CD4-positive, alpha-beta T cell (primary cell): ENCODE results near the gene SLC26A5. TPM values are rescaled to one million over a fixed set of nuclear protein-coding genes. Genes with fewer than 3 reads are reported as not detected.

Experiments used
- ATAC-seq: fragments of 200-7000 bp; cut with Tn5 transposase; one replicate; pipeline ENCODE4 v1.10.0; 2022; ENCODE audit warnings: mild to moderate bottlenecking; ENCODE audit not compliant: poor library complexity
- CTCF ChIA-PET: fragments of 350-600 bp; sonication (Branson Sonifier 250); formaldehyde crosslinking; loops from one replicate; lab custom pipeline; 2021; ENCODE audit warnings: antibody characterized with exemption, inconsistent platforms; lab: Charles Lee
- POLR2A ChIA-PET: fragments of 350-600 bp; sonication (Branson Sonifier 250); formaldehyde crosslinking; loops from one replicate; lab custom pipeline; 2021; ENCODE audit warnings: antibody characterized with exemption, inconsistent platforms; lab: Charles Lee
- DNase-seq, 14 experiments: peaks; one replicate each; pipeline ENCODE4 v3.0.0-alpha.2; 2013 to 2020; ENCODE audit warnings: mixed read lengths in 2 of 14
- H3K27ac ChIP-seq, 2 donors: one replicate each; pipeline versions ENCODE4 v1.5.1 to v1.7.0; 2013; ENCODE audit warnings: low read length in 2 of 2, low read depth in 1 of 2, mild to moderate bottlenecking in 1 of 2
- H3K27me3 ChIP-seq, 2 experiments: 1 replicate in 1 of 2; 2 replicates in 1 of 2; pipeline versions ENCODE4 v1.6.1 to v1.7.0; 2013; ENCODE audit warnings: low read length in 2 of 2, control low read depth in 1 of 2, mild to moderate bottlenecking in 1 of 2, moderate library complexity in 1 of 2; ENCODE audit not compliant: insufficient read depth in 2 of 2, control insufficient read depth in 1 of 2
- H3K36me3 ChIP-seq: one replicate; pipeline ENCODE4 v1.6.1; 2013; ENCODE audit warnings: low read length, control low read depth; ENCODE audit not compliant: insufficient read depth
- H3K4me1 ChIP-seq: one replicate; pipeline ENCODE4 v1.6.1; 2013; ENCODE audit warnings: low read length, control low read depth; ENCODE audit not compliant: insufficient read depth
- H3K4me3 ChIP-seq: one replicate; pipeline ENCODE4 v1.5.1; 2013; ENCODE audit warnings: mild to moderate bottlenecking, low read length, moderate library complexity
- H3K9me3 ChIP-seq, 2 experiments: 1 replicate in 1 of 2; 2 replicates in 1 of 2; pipeline versions ENCODE4 v1.6.1 to v1.7.0; 2013; ENCODE audit warnings: low read length in 2 of 2, mild to moderate bottlenecking in 2 of 2, control low read depth in 1 of 2, moderate library complexity in 1 of 2; ENCODE audit not compliant: control insufficient read depth in 1 of 2, insufficient read depth in 1 of 2
- H3K27ac Mint-ChIP-seq: one replicate; pipeline ENCODE4 v1.8.0; 2020; ENCODE audit warnings: mixed read lengths
- H3K27me3 Mint-ChIP-seq: one replicate; pipeline ENCODE4 v1.8.0; 2021; ENCODE audit warnings: mixed read lengths
- H3K36me3 Mint-ChIP-seq: one replicate; pipeline ENCODE4 v1.8.0; 2021; ENCODE audit warnings: low read depth, mixed read lengths
- H3K4me1 Mint-ChIP-seq: one replicate; pipeline ENCODE4 v1.8.0; 2021; ENCODE audit warnings: low read depth, mixed read lengths
- H3K4me3 Mint-ChIP-seq: one replicate; pipeline ENCODE4 v1.8.0; 2020; ENCODE audit warnings: mild to moderate bottlenecking, mixed read lengths
- H3K9me3 Mint-ChIP-seq: one replicate; pipeline ENCODE4 v1.8.0; 2020; ENCODE audit warnings: mixed read lengths
- intact Hi-C, 2 experiments: fragments of 100-400 bp; cut with DNase I in 1 of 2; cut with micrococcal nuclease in 1 of 2; formaldehyde crosslinking; loops; one replicate each; pipeline versions ENCODE4 v1.15.1 to v1.9.0; 2023 to 2025; cut with DNase I, micrococcal nuclease
- total RNA-seq, 174 experiments: library from RNA in 2 of 174; stranded (reverse) in 2 of 174; gene quantifications; one replicate each; pipeline ENCODE4 v1.2.3 and lab custom pipeline; 2021 to 2026
- TF ChIP-seq, protein P1 (sequence below): fragments of 200-600 bp; IDR thresholded peaks from one replicate; pipeline ENCODE4 v1.8.0; 2022; ENCODE audit warnings: antibody characterized with exemption, mild to moderate bottlenecking

The SLC26A5 gene
- total RNA-seq, 2 experiments from 2014 or later = not detected

DNA sequence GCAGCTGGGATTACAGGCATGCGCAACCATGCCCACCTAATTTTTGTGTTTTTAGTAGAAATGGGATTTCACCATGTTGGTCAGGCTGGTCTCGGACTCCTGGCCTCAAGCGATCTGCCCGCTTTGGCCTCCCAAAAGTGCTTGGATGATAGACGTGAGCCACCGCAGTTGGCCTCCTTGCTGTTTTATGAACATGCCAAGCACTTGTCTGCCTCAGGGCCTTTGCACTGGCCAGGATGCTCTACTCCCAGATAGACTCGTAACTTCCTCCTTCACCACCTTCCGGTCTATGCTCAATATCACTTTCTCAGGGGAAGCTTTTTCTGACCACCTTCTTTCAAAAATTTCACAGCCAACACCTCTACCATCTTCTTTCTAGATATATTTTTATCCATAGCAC lies 6.3 kb downstream of the SLC26A5 start:
- H3K36me3 Mint-ChIP-seq = no peaks in the 10 kb centered on the region
- H3K27ac Mint-ChIP-seq = no peak overlapping the region
- ChIA-PET CTCF (no interaction called here), POLR2A (no interaction called here)
- H3K27ac ChIP-seq = no peak overlapping the region
- no peak overlapping the region for H3K4me3 Mint-ChIP-seq
- peaks cover 71% of the 10 kb centered on the region for H3K27me3 Mint-ChIP-seq
- H3K27me3 ChIP-seq = peaks cover 19 to 36% of the 10 kb centered on the region in 2 experiments
- H3K4me1 ChIP-seq = no peaks in the 10 kb centered on the region
- TF ChIP-seq, protein P1, sequence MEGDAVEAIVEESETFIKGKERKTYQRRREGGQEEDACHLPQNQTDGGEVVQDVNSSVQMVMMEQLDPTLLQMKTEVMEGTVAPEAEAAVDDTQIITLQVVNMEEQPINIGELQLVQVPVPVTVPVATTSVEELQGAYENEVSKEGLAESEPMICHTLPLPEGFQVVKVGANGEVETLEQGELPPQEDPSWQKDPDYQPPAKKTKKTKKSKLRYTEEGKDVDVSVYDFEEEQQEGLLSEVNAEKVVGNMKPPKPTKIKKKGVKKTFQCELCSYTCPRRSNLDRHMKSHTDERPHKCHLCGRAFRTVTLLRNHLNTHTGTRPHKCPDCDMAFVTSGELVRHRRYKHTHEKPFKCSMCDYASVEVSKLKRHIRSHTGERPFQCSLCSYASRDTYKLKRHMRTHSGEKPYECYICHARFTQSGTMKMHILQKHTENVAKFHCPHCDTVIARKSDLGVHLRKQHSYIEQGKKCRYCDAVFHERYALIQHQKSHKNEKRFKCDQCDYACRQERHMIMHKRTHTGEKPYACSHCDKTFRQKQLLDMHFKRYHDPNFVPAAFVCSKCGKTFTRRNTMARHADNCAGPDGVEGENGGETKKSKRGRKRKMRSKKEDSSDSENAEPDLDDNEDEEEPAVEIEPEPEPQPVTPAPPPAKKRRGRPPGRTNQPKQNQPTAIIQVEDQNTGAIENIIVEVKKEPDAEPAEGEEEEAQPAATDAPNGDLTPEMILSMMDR = no peak
- H3K4me1 Mint-ChIP-seq = no peaks in the 10 kb centered on the region
- no peak for ATAC-seq
- no peaks in the 10 kb centered on the region for H3K36me3 ChIP-seq
- intact Hi-C loops = no loop called here
- H3K4me3 ChIP-seq = no peak overlapping the region
- H3K9me3 ChIP-seq = no peaks in the 10 kb centered on the region
- H3K9me3 Mint-ChIP-seq = no peaks in the 10 kb centered on the region
- DNase-seq = no peak

DNA sequence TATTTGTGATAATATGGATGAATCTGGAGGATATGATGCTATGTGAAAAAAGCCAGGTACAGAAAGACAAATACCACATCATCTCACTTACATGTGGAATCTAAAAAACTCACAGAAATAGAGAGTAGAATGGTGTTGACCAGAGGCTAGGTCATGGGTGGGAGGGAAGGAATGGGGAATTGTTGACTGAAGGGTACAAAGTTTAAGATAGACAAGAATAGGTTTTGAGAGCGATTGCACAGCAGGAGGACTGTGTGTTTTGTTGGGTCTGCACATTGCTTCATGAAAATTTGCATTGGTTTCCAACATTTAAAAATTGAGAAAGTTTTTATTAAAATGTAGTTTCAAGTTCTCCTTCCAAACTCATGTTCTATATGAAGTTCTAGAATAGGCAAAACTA lies 8.4 kb downstream of the SLC26A5 start:
- Histone ChIP-seq H3K27me3 (peaks cover 8 to 21% of the 10 kb centered on the region in 2 experiments), H3K27ac (no peak overlapping the region), H3K4me1 (no peaks in the 10 kb centered on the region), H3K4me3 (no peak overlapping the region), H3K9me3 (no peaks in the 10 kb centered on the region), H3K36me3 (no peaks in the 10 kb centered on the region)
- intact Hi-C loops = no loop called here
- DNase-seq = no peak
- Mint-ChIP-seq H3K4me1 (no peaks in the 10 kb centered on the region), H3K4me3 (no peak overlapping the region), H3K27me3 (peaks cover 57% of the 10 kb centered on the region), H3K36me3 (no peaks in the 10 kb centered on the region), H3K27ac (no peak overlapping the region), H3K9me3 (no peaks in the 10 kb centered on the region)
- CTCF ChIA-PET = interaction anchor here (0.7 kb wide), 1 partner anchor 19 kb away, joined by 4 read pairs; no protein-coding TSS in a partner anchor
- no peak for ATAC-seq
- TF ChIP-seq, protein P1 = no peak
- POLR2A ChIA-PET = no interaction called here

DNA sequence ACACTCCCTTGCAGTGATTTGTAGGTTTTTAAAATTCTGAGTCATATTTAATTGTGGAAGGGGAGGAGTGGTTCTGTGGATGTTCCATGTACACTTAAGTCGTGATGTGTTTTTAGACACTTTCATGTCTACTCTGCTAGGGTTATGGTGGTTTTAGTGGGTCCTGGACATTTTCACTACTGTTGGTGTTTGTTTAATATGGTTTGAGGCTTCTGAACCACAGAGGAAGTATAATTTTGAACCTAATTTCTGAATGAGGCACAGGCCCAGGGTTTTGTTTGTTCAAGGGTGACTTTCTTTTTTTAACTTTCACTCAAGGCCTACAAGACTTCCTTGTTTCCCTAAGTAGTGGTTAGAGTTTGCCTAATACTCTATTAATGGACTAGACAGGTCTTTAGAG lies 13.3 kb downstream of the SLC26A5 start:
- peaks cover 36% of the 10 kb centered on the region for H3K27me3 Mint-ChIP-seq
- CTCF ChIA-PET = no interaction called here

More for the DNA sequence above, 13.3 kb downstream of the SLC26A5 start:
- Mint-ChIP-seq H3K27ac (no peak overlapping the region), H3K4me1 (no peaks in the 10 kb centered on the region), H3K36me3 (no peaks in the 10 kb centered on the region), H3K9me3 (no peaks in the 10 kb centered on the region), H3K4me3 (no peak overlapping the region)
- DNase-seq (no peak), ATAC-seq (no peak)
- no peak overlapping the region for H3K27ac ChIP-seq
- TF ChIP-seq, protein P1 = no peak
- intact Hi-C loops = no loop called here
- H3K4me3 ChIP-seq = no peak overlapping the region
- no peaks in the 10 kb centered on the region for H3K36me3 ChIP-seq
- POLR2A ChIA-PET = no interaction called here
- H3K27me3 ChIP-seq = peaks cover 4 to 10% of the 10 kb centered on the region in 2 experiments
- H3K9me3 ChIP-seq = no peaks in the 10 kb centered on the region
- H3K4me1 ChIP-seq = no peaks in the 10 kb centered on the region
